ENCODE data around the gene ANKRD65.
"Not testable (repeated sequence)": the region's sequence is repeated elsewhere in the genome, so short reads cannot be mapped to it uniquely, and the experiment has no call there.

The ANKRD65 gene

GRCh38 chr1:1421147-1421906 is at the start of gene ANKRD65:
ANKRD65 (minus strand) TSS chr1:1421276; CDS start chr1:1421005, 271 bp downstream.
- DNase-seq: no peak

GRCh38 chr1:1468196-1468985 is 47.3 kb upstream of the ANKRD65 start:
- DNase-seq: not testable (repeated sequence)

DNA sequence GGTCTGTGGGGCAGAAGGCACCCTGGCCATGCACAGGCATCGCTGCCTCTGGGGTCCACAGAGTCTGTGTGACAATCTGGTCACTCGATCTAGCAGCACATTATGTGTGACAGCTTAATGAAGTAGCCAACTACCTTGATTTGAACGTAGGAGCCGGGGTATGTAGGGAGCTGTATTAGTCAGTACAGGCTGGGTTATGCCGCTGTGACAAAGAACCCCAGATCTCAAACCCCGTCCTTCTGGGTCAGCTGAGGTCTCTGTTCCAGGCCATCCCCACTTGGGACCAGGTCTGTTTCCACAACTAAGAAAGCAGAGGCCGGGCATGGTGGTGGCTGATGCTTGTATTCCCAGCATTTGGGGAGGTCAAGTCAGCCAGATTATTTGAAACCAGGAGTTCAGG is 42.2 kb upstream of the ANKRD65 start:
- no peak for DNase-seq

GRCh38 chr1:1462318-1462966 is 41.4 kb upstream of the ANKRD65 start:
- DNase-seq: peak; percentile 15 to 25 (median 20)

DNA sequence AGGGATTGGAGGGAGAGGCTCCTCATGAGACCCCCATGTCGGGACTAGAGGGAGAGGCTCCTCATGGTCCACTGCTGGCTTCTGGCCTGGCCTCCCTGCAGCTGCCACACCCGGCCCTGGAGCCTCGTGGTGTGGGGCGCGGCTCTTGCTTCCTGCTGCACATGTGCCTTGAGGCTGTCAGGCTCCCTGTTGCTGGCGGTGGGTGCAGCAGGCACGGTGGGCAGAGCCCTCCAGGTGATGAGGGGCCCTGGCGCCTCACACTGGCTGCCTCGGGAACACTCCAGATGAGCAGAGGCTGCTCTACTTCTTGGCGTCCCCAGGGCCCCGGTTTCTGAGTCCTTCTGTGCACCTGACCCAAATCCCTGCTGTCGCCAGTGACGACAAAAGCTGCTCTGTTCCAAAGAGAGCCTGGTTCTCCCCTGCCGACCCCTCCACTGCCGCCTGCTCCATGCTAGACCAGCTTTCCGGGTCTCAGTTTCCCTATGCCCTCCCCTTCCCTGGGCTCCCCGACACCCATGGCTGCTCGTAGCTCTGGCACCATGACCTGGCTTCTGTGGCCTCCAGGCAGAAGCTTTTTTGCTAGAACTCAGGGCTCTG is 40.7 kb upstream of the ANKRD65 start:
- DNase-seq: no peak

DNA sequence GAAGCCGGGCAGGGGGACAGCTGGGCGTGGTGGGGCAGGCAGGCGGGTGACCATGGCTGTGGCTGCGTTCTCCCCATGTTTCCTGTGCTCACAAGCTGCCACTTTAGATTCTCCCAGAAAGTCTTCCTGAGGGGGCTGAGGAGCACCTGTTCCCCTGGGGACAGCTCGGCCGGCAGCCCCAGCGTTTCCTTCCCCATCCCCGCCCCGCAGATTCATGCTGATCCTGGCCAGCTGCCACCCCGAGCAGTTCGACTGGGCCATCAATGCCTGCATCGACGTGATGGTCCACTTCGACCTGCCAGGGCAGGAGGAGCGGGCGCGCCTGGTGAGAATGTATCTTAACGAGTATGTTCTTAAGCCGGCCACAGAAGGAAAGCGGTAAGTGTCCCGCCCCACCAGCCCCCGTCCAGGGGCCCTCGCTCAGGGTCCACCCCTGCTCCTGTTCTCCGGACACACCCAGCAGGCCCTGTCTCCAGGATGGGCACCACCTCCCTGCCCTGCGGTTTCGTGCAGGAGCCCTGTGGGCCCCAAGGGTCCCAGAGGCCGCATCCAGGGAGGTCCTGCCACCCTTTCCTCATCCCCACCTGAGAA is 39.6 kb upstream of the ANKRD65 start:
- no peak for DNase-seq

GRCh38 chr1:1459711-1460110 is 38.6 kb upstream of the ANKRD65 start:
- not testable (repeated sequence) for DNase-seq

DNA sequence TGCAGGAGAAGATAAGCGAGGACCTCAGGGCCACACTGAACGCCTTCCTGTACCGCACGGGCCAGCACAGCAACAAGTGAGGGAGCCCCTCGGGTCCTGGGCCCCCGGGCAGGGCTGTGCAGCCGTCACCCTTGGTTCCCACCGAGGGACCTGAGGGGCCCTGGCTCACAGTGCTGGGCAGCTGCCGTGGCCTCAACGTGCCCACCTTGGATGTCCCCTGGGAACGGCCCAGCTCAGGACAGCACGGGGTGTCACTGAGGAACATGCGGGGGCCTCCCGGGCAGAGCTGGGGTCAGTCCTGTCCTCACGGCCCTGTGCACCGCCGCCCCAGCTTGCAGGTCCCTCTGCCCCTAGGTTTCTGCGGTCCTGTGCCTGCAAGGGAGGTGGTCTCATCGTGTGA is 38.1 kb upstream of the ANKRD65 start:
- not testable (repeated sequence) for DNase-seq

DNA sequence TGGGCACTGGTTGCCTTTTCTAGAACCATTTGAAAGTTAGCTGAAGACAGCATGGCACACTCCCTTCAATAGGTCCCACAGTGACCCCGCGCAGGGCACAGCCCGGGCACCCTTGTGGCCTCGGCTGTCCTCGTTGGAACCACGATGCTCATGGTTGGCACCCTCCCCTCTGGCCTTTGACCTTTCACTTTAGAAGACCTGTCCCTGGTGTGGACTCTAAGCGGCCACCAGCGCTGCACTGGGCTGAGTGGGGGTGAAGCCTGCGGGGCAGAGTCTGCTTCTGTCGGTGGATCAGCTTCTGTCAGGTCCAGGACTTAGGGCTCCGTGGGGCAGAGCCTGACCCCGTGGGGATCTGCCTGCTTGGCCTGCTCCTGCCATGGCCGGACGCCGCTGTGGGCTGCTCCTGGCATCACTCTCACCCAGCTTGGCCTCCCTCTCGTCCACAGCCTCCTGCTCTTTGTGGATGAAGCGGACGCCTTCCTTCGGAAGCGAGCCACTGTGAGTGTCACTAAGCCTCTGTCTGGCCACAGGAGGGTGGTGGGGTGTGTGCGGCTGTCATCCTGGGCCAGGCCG is 35.7 kb upstream of the ANKRD65 start:
- not testable (repeated sequence) for DNase-seq

DNA sequence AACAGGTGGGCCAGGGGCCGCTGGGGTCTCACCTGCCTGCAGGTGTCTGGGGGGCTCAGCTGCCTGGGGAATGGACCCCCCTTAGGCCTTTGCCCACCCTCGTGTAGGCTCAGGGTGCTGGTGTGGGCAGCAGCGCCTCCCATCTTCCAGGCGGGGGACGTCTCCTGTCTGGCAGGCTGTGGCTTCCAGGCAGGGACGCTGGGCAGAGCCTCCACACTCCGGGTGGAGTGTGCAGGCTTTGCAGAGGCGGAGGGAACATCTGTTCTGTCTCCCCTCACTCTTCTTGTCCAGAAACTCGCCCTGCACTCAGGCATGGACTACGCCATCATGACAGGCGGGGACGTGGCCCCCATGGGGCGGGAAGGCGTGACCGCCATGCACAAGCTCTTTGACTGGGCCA is 34.9 kb upstream of the ANKRD65 start:
- DNase-seq: not testable (repeated sequence)

- no peak for DNase-seq
Observed at GRCh38 chr1:1455366-1455884, 34.3 kb upstream of the ANKRD65 start.

DNA sequence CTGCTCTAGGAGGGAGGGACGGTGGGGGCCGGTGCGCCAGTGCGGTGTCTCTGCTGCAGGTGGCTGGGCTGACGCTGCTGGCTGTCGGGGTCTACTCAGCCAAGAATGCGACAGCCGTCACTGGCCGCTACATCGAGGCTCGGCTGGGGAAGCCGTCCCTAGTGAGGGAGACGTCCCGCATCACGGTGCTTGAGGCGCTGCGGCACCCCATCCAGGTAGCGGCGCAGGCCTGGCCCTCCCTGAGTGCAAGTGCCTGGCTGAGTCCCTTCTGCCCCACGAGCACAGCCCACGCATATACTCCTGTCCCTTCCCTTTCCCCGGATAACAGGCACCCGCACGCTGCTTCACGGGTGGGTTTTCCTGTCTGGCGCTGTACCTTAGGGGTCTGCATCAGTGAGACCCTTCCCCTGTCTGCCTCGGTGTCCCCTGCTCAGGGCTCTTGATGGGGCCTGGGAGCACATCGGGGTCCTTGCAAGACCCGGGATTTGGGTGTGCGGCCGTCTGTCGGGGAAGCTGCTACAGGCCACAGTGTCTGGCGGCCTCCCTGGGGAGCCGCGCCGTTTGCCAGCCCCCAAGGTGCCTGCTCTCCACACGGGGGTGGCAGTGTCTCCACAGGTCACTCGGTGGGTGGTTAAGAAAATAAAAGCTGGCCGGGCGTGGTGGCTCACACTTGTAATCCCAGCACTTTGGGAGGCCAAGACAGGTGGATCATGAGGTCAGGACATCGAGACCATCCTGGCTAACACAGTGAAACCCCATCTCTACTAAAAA is 33.4 kb upstream of the ANKRD65 start:
- DNase-seq: not testable (repeated sequence)

DNA sequence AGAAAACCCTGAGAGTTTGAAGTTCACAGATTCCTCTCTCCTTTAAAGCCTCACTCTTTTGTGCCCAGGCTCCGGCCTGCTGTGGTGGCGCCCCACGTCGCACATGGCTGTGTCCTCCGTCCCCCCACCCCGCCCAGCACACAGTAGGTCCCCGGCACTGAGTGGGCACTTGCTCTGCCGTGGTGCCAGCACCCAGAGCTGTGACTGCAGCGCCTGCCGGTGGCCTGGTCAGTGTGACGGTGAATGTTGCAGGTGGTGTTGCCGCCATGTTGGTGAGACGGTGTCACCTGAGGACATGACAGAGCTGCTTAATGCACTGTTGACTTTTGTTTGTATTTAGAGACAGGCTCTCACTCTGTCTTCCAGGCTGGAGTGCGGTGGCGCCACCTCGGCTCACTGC is 31.8 kb upstream of the ANKRD65 start:
- no peak for DNase-seq

DNA sequence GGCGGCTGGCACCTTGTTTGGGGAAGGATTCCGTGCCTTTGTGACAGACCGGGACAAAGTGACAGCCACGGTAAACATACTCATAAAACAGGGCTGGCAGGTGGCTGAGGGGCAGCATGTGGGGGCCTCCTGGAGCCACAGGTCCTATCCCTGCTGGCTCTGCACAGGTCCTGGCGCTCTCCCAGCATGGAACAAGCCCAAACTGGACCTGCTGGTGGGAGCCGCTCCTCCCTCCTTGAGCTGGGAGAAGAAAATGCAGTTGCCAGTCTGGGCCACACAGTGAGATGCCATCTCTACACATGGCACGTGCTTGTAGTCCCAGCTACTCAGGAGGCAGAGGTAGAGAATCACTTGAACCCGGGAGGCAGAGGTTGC is 31.3 kb upstream of the ANKRD65 start:
- not testable (repeated sequence) for DNase-seq

- no peak for DNase-seq
Observed at GRCh38 chr1:1451696-1452364, 30.8 kb upstream of the ANKRD65 start.

DNA sequence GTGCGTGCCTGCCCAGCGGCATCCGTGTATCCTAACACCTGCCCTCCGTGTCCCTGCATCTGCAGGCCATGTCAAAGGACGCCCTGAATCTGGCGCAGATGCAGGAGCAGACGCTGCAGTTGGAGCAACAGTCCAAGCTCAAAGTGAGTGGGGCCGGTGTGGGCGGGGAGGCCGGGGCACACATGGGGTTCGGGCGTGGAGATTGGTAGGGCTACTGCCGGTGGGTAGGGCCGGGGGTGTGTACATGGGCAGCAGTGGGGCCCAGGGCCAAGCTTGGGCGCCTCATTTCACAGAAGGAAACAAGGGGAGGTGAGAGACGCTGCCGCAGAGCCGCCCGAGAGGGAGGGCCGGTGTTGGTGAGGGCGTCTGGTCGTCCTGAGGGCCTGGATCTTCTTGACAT is 29.5 kb upstream of the ANKRD65 start:
- DNase-seq: not testable (repeated sequence)

DNA sequence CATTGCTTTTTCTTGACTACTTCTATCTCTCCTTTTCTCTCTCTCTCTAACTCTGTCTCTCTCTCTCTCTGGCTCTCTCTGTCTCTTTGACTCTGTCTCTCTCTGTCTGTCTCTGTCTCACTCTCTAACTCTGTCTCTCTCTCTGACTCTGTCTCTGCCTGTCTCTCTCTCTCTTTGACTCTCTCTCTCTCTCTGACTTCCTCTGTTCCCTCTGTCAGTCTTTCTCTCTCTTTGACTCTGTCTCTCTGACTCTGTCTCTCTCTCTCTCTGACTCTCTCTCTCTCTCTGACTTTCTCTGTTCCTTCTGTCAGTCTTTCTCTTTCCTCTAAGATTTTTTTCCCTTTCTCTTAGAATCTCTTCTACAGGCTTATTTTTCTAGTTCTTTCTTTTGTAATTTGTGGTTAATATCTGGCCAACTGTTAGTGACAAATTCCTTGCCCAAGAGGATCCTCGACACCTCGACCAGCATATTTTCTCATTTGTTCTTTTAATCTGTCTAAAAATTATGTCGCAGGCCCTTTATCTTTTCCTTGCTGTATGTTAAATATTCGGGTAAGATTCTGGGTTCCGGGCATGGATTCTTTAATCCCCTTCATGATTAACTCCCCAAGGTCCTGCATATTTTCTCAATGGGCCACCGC is 28.1 kb upstream of the ANKRD65 start, which contains the start of gene ATAD3C:
ATAD3C (plus strand) TSS at position 591 of the 641 bp plus-strand sequence. CDS start 995 bp downstream, outside the sequence.
- no peak for DNase-seq

DNA sequence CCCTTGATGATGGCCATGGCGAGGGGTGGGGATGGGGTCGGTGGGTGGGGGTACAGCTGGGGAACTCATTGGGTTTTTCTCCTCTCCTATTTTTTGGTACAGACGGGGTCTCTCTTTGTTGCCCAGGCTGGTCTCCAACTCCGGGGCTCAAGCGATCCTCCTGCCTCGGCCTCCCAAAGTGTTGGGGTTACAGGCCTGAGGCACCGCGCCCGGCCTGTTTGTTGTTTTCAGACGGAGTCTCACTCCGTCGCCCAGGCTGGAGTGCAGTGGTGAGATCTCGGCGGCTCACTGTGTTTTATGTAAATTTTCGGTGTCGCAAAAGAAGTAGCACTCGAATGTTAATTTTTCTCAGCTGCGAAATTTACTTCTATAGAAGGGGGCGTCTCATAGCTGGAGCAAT is 25.6 kb upstream of the ANKRD65 start:
- DNase-seq: not testable (repeated sequence)

GRCh38 chr1:1442069-1442770 is 21.1 kb upstream of the ANKRD65 start:
- no peak for DNase-seq

Data from suppressor macrophage treated with lipopolysaccharide for 1 hour (primary cell).